HUDEP-2 (cell line): ENCODE results near the gene TVP23B.
"Not testable (repeated sequence)": the region's sequence is repeated elsewhere in the genome, so short reads cannot be mapped to it uniquely, and the experiment has no call there.

Source experiments
- DNase-seq, 76 experiments: peaks; one replicate each; lab custom pipeline; 2025; ENCODE audit not compliant: unreplicated experiment in 76 of 76; lab: John Stamatoyannopoulos, UW

The TVP23B gene

DNA sequence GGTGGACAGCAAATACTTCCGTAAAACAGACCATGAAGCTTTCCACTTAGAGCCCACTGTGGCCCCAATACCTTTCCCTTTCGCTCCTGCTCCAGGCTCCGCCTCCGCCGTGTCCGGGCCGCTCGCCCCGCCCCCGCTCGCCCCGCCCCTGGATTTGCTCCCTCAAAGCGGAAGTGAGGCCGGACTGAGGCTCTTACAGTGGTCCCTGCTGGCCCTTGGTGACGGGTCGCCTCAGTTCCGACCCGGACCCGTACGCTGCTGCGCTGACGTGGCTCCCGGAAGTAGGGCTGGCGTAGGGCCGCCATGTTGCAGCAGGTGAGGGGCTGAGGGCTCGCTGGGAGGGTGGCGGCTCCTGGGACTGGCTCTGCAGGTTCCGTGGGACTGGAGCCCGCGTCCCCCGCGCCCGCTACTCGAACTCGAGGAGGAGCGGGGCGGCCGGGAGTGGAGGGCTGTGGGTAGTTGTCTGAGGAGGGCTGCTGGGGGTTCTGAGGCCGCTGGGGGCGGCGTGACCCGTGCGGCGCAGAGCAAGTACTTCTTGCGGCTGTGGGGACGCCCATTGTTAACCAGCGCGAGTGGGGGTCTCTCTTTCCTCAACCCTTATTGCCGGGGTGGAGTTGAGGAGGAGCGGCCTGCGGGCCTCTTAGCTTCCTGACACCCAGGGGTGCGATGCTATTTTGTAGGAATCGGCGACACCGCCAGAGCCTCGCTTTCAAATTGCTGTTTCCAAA, at the start of gene TVP23B:
TVP23B (plus strand) TSS at position 193 of the 728 bp plus-strand sequence; CDS start at position 304, 111 bp downstream.
- peak in 75 of 76 experiments; percentile 7 to 98 (median 93) for DNase-seq

DNA sequence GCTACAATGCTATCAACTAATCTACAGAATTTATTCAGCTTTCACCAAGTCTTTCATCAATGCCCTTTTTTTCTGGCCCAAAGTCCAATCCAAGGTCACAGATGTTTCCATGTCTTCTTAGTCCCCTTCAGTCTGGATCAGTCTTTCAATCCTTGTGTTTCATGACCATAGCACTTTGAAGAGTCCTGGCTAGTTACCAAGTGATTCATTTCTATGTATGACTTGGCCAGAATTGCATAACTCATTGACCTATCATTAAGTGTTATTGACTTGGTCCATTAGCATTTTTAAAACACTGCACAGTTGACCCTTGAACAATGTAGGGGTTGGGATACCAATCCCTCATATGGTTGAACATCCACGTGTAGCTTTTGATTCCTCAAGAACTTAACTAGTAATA, 48.5 kb upstream of the TVP23B start:
- not testable (repeated sequence) for DNase-seq

DNA sequence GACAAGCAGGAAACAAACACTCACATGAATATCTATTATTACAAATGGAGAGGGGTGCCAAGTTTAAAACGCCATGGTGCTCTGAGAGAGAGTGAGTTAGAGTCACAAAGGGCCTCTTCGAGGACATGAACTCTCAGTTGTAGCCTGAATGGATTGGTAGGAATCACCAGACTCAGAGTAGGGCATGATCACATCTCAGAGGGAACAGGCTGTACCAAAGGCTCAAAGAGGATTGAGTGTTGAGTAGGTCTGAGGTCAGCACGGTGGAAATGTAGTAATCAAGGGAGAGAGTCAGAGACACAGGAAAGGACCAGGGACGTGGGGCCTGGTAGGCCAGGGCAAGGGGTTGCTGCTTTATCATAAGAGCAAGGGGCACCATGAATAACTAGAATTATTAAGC, 47.6 kb upstream of the TVP23B start:
- DNase-seq, result not testable (repeated sequence)

DNA sequence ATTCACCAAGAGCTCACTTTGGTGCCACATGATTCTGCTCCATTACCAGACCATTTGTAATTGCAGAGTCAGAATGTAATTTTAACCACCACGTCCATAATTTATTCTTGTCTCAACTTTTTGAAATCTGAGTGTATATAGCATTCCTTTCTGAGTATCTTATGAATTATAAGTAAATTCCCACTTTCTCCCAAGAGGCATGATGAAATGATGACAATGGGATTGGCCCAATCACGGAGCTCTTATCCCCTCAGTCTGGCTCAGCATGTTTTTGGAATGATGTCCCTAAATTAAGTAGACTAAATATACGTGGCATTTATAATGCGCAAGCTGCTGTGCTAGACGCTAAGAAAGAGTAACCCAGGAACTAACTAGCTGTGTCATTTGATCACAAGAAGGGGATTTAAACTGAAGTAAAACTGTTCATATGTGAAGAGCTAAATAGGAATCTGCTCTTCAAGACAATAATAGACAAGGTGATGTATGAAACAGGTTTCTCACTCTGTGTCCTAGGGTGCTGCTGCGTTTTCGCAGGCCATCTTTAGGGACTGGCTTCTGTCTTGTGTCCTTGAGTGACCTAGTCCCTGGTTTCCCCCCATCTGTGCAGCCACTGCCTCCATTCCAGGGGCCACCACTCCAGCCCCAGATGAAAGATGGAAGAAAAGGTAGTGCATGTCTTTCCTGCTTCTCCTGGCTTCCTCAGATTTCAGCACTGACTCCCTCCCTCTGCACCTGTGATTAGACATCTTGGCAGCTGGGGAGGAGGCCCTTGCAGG, 41.2 kb upstream of the TVP23B start:
- not testable (repeated sequence) for DNase-seq

DNA sequence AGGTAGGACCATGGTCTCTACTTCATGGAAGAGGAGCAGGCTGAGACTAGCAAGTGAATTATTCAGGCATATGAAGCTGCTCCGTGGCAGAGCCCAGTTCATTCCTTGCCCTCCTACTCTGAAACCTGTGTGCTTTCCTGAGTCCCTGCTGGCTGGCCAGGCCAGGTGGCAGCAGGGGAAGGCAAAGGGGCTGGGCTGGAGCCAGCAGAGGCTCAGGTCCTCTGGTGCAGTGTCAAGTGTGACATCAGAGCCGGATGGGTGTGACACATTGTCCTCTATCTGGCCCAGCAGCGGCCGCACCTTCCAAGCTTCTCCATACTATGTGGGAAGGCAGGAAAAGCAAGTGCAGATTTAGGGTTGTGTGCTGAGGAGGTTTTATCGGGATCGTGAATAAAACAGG, 39.8 kb upstream of the TVP23B start:
- not testable (repeated sequence) for DNase-seq

DNA sequence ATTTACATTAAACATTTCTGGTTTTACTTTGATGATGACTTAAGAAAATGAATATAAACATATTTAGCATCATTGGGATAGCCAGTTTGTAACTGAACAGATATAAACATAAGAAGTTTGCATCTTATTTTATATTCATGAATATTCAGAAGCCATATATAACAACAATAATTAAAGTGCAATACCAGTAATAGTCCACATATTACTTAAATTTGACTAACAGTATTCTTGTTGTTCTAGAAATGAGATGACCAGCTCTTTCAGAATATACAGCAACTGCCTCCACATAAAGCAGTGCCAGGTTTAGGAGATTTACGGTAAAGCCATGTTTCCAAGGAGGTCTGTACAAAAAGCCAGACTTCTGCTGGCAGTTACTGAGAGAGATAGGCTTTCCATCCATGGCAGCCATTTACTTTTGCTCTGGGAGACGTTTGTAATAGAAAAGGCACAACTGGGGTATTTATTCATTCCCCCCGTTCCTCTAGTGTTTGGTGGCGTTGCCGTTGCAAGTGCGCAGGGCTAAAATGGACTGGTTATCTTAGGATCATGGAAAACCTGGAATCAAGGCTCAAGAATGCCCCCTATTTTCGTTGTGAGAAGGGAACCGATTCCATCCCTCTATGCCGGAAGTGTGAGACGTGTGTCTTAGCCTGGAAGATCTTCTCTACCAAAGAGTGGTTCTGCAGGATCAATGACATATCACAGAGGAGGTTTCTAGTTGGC, 37.1 kb upstream of the TVP23B start, which contains the start of gene FBXW10:
FBXW10 (plus strand) TSS at position 356 of the 723 bp plus-strand sequence; CDS start at position 547, 191 bp downstream.
- DNase-seq, result not testable (repeated sequence)

DNA sequence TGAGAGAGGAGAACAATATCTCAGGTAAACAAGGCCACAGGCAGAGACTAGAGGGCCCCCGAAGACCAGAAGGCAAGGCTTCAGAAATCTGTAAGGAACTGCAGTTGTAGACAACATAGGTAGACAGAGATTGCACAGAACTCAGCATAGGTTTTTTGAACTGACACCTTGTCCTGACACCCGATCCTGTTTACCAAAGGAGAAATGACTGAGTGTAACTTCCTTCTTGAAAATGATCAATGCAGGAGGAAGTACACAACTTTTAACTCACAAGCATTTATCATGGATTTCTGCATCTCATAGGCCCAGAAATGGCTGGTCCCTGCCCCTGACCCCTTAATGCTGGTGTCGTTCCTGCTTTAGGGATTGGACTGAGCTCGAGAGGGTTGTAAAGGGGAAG, 36.3 kb upstream of the TVP23B start:
- DNase-seq, result not testable (repeated sequence)

DNA sequence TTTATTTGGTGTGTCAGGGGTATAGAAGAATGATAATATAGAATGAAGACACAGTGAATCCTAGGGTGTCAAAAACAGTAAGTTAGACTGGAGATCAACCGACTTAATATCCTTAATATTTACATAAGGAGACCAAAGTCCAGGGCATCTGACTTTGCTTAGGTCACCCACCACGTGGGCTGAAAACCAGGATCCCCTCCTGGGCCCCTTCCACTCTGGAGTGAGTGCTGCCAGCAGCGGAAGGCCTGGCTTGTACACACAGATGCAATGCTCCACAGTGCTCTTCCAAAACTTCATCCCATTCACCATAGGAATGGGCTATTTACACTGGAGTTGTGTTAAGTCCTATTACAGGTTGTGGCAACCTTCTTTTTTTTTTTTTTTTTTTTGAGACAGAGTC, 34.4 kb upstream of the TVP23B start:
- not testable (repeated sequence) for DNase-seq

DNA sequence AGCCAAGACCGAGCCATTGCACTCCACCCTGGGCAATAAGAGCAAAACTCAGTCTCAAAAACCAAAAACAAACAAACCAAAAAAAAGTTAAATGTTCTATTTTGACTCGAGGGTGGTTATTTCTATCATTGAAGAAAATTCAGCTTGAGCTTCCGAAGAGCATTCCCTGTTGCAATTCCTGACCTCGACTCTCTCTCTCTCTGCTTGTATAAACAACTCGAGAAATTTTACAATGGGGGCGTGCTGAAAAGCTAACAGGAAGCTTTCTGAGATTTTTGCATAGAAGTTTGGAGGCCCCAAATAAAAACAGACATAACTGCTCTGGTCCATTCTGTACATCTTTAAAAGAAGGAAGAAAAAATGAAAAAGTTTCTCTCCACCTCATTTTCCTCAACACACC, 33.5 kb upstream of the TVP23B start:
- DNase-seq, result not testable (repeated sequence)

DNA sequence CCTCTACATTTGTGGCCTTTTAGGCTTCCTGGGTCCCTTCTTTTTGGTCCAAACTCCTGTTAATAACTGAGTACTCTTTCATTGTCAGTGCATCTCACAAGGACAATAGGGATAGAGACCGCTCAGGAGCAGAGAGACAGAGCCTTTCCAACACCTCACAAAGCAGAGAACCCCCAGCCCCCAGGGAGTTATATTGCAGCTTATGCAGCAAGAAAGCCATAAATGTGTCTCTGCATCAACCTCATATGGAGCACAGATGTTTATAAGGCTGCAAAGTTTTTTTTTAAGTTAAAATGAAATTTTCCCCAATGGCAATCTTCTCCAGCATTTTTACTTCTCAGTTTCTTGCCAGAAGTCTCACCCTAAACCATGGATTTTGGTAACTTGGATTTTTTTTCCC, 30.7 kb upstream of the TVP23B start:
- not testable (repeated sequence) for DNase-seq

DNA sequence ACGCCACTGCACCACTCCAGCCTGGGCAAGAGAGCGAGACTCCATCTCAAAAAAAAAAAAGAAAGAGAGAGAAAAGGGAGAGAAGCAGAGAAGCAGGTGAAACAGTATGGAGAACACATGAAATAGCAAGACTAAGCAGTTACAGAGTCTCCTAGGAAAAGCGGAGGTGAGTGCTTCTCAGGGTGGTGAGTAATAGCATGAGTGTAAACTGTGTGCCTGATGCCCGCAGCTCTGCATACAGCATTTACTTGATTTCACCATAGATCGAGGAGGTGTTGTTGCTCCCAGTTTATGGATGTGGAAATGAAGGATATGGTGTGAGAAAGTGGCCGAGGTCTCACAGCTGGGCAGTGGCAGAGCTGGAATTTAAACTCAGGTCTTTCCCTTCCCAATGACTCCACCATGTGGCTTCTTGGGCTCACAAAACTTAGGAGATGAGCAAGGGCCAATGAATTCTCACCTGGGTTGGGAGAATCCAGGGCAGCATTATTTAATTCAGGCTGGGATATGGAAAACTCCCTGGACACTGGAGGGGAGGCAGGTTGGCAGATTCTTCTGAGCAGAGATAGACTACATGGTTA, 27.1 kb upstream of the TVP23B start:
- DNase-seq, result not testable (repeated sequence)

DNA sequence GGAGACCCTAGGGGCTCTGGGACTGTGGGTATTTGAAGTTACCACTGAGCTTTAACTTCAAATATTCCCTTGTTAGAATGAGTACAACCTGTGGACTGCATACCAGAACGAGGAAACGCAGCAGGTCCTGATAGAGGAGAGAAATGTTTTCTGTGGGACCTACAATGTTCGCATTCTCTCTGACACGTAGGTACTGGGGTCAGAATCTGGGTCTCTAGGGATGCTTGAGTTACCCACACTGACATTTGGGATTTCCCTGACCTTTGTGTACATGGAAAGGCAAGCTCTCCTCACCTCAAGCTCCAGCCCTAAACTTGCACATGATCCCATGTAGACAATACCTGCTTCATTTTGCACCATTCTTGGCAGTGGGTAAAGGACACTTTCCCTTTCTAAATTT, 25.0 kb upstream of the TVP23B start:
- not testable (repeated sequence) for DNase-seq

DNA sequence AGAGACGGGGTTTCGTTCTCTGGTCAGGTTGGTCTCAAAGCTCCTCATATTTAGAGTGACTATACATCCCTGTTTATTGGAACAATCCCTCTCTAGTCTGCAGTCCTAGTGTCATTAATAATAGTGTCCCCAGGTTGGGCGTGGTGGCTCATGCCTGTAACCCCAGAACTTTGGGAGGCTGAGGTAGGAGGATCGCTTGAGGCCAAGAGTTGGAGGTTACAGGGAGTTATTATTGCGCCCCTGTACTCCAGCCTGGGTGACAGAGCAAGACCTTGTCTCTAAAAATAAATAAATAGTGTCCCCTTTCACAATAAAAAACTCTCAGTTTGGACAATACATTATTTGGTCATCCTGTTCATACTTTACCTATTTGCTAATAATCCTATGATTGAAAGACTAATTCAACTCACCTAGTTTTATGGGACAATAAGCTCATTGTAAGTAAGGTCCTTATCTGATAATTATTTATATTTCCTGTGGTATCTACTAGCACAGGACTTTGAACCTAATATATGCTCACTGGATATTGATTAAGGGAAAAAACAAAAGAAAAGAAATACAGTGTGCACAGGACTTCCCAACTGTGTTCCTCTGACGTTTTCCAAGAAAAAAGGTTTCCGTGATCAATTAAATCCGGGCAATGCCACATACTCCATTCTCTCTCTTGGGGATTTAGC, 23.5 kb upstream of the TVP23B start:
- DNase-seq, result not testable (repeated sequence)

DNA sequence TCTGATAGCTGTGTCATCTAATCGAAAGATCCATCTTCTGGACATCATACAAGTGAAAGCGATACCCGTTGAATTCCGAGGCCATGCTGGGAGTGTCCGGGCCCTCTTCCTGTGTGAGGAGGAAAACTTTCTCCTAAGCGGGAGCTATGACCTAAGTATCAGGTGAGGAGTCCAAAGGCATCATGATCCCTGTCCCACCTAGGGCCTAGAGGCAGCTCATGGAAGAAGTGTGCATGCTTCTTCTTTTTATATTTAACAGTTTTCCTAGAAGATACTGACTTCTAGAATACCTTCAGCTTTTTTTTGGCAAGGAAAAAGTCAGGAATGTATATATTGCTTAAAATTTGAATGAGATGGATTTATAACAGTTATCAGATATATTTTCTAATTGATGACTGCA, 22.6 kb upstream of the TVP23B start:
- not testable (repeated sequence) for DNase-seq

DNA sequence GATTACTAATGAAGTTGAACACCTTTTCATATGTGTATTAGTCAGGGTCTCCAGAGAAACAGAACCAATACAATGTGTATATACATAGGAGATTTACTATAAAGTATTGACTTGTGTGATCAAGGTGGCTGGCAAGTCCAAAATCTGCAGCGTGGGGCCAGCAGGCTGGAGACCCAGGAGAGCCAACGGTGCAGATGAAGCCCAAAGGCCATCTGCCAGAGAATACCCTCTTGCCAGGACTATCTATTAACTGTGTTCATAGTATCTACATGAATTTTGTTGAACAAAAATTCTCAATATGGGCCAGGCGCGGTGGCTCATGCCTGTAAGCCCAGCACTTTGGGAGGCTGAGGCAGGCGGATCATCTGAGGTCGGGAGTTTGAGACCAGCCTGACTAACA, 20.8 kb upstream of the TVP23B start:
- not testable (repeated sequence) for DNase-seq

DNA sequence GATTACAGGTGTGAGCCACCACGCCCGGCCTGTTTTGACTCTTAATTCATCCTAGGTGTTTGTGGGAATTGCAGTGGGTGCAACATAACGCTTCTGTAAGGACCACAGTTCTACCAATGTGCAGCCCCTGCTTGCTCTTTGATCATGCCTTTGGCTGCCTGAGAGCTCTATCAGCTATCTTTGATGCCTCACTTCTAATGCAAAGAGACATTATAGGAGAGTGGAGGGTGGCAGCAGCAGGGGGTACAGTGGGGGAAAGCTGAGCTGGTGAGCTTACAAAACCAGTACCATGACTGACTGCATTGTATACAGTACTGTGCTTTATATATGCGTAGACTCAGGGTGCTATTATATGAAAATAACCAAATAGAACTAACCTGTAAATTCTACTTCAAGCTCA, 10.4 kb upstream of the TVP23B start:
- DNase-seq, result not testable (repeated sequence)

DNA sequence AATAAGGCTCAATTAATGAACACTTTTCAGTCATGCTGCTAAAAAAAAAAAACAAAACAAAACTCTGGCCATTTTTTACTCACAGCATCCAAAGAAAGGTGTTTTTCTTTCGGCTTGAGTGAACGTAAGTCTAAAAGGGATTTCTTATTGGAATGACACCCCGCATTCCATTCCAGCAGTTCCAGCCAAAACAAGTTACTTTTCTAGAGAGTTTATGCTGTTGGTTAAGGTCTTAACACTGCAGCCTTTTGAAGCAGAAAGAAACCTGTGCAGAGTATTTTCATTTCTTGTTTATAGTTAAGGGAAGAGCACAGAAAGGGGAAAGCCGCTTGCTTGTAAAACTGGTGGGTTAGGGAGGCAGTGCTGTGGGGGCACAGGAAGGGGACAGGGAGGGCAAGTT, 9.9 kb upstream of the TVP23B start:
- not testable (repeated sequence) for DNase-seq

DNA sequence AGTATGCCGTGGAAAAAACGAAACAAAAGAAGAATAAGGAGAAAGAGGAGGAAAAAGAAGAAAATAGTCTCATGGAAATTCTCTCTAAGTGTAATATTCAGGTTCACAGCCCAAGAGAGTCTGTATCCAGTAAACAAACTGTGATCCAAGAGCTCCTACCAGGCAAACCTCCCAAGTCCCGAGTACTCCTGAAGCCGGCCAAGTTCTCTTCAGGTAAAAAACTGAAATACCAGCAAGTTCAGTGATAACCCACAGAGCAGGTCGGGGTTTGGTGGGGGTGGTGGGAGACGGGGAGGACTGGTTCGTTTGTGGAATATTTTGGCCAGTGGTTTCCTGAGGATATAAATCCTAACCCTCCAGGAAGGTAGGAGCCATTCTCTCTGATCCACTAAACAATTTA, 8.5 kb upstream of the TVP23B start:
- DNase-seq, result no peak

DNA sequence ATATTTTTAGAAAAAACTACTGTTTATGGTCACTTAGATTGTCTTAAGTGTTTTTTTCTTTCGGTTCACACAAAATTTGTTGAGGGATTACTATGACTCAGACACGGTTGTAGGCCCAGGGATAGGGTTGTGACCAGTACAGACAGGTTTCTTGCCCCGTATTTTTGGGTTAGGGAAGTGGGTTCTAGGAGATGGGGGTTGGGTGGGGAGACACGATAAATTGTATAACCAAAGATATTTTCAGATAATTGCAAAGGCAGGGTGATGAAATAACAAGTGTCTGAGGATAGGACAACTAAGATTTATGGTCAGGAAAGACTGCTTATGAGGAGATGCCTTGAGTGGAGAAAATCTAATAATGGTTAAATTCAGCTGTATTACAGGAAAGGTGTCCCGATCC, 822 bp downstream of the TVP23B start:
- DNase-seq, result not testable (repeated sequence)

DNA sequence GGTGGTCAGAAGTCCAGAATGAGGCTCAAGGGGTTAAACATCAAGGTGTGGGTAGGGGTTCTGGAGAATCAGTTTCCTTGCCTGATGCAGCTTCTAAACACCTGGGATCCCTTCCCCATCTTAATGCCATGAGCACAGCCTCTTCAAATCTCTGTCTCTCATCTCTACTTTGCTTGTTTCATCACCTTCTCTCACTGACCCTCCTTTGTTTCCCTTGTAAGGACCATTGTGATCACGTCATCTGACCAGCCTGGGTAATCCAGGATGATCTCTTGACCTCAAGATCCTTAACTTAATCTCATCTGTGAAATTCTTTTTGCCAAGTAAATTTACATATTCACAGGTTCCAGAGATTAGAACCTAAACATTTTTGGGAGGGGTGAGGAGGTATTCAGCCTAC, 5.0 kb downstream of the TVP23B start:
- not testable (repeated sequence) for DNase-seq
